Raji (cell line): Measurements from ENCODE around the gene RFX1.
A peak's percentile ranks its signal among the peaks of the same experiment; 100 is the strongest.

Experiments used
- POLR2A ChIP-seq: IDR thresholded peaks from 2 replicates; pipeline ENCODE4 v1.6.1; 2011; ENCODE audit warnings: low read depth, low read length, control low read depth; ENCODE audit not compliant: insufficient read depth

The RFX1 gene

GRCh38 chr19:14027856-14028450 lies 21.8 kb upstream of the RFX1 start, which contains the start of gene RLN3:
Gene RLN3 (plus strand): TSS chr19:14028148. CDS start chr19:14028205, 57 bp downstream.
- TF ChIP-seq POLR2A, result no peak

GRCh38 chr19:14023404-14024235 lies 17.5 kb upstream of the RFX1 start:
- no peak for TF ChIP-seq POLR2A

- TF ChIP-seq POLR2A, result no peak
Observed at GRCh38 chr19:14022469-14022868, 16.3 kb upstream of the RFX1 start.

- TF ChIP-seq POLR2A, result no peak
Observed at GRCh38 chr19:14021474-14021873, 15.4 kb upstream of the RFX1 start.

- TF ChIP-seq POLR2A, result no peak
Observed at GRCh38 chr19:14019100-14019499, 13.0 kb upstream of the RFX1 start.

- no peak for TF ChIP-seq POLR2A
Observed at GRCh38 chr19:14015524-14016035, 9.5 kb upstream of the RFX1 start.

- no peak for TF ChIP-seq POLR2A
Observed at GRCh38 chr19:14012378-14012915, 6.3 kb upstream of the RFX1 start.

GRCh38 chr19:14006766-14007562 lies 844 bp upstream of the RFX1 start:
- TF ChIP-seq POLR2A, result peak; percentile 53

- TF ChIP-seq POLR2A, result peak; percentile 43
Observed at GRCh38 chr19:14005349-14006084, 603 bp downstream of the RFX1 start.

GRCh38 chr19:14004619-14005348 lies 1.3 kb downstream of the RFX1 start:
- TF ChIP-seq POLR2A, result no peak

GRCh38 chr19:14003251-14004055 lies 2.7 kb downstream of the RFX1 start:
- no peak for TF ChIP-seq POLR2A

- TF ChIP-seq POLR2A, result no peak
Observed at GRCh38 chr19:14002571-14003250, 3.4 kb downstream of the RFX1 start.
